Spleen (tissue), 11 donors: ENCODE data around the gene LBX2. TPM values are rescaled to one million over a fixed set of nuclear protein-coding genes. Genes with fewer than 3 reads are reported as not detected.
"Not testable (repeated sequence)": the region's sequence is repeated elsewhere in the genome, so short reads cannot be mapped to it uniquely, and the experiment has no call there.

ENCODE experiments used
- DNase-seq: peaks from one replicate; pipeline ENCODE4 v3.0.0-alpha.2; 2020
- H3K27ac ChIP-seq, 8 donors: fragments of 200-600 bp; sonication (generic) in 7 of 8; 1 replicate in 4 of 8; 2 replicates in 4 of 8; pipeline versions ENCODE4 v1.5.0 to v1.8.0; 2016 to 2021; ENCODE audit warnings: inconsistent platforms in 4 of 8, mild to moderate bottlenecking in 4 of 8, moderate library complexity in 1 of 8
- H3K27me3 ChIP-seq, 7 donors: fragments of 200-600 bp; sonication (generic) in 6 of 7; replicated peaks in 1 of 7; 1 replicate in 4 of 7; 2 replicates in 3 of 7; pipeline versions ENCODE4 v1.5.0 to v1.8.0; 2016 to 2021; ENCODE audit warnings: inconsistent platforms in 3 of 7, mild to moderate bottlenecking in 1 of 7
- H3K36me3 ChIP-seq, 6 donors: fragments of 200-600 bp; sonication (generic) in 5 of 6; 1 replicate in 4 of 6; 2 replicates in 2 of 6; pipeline versions ENCODE4 v1.5.0 to v1.8.0; 2016 to 2021; ENCODE audit warnings: inconsistent platforms in 2 of 6
- H3K4me1 ChIP-seq, 6 donors: fragments of 200-600 bp; sonication (generic) in 5 of 6; 1 replicate in 3 of 6; 2 replicates in 3 of 6; pipeline versions ENCODE4 v1.5.0 to v1.8.0; 2016 to 2021; ENCODE audit warnings: inconsistent platforms in 3 of 6
- H3K4me3 ChIP-seq, 8 donors: fragments of 200-600 bp; sonication (generic) in 7 of 8; 1 replicate in 4 of 8; 2 replicates in 4 of 8; pipeline versions ENCODE4 v1.5.0 to v1.8.0; 2016 to 2021; ENCODE audit warnings: inconsistent platforms in 4 of 8, mild to moderate bottlenecking in 4 of 8, moderate library complexity in 2 of 8
- H3K9me3 ChIP-seq, 8 donors: fragments of 200-600 bp; sonication (generic) in 7 of 8; 1 replicate in 4 of 8; 2 replicates in 4 of 8; pipeline versions ENCODE4 v1.5.0 to v1.8.0; 2016 to 2021; ENCODE audit warnings: inconsistent platforms in 4 of 8
- POLR2A ChIP-seq, 3 donors: fragments of 450-650 bp; IDR thresholded peaks; one replicate each; pipeline ENCODE4 v1.5.1; 2017; ENCODE audit warnings: antibody characterized with exemption in 3 of 3, mild to moderate bottlenecking in 1 of 3
- POLR2AphosphoS5 ChIP-seq, 3 donors: sonication (generic); formaldehyde crosslinking; IDR thresholded peaks; one replicate each; pipeline ENCODE4 v1.5.1; 2017; ENCODE audit warnings: antibody characterized with exemption in 3 of 3
- WGBS, 5 donors: extraction: QIAGEN DNeasy Blood & Tissue Kit in 3 of 5; methylation state at CpG; one replicate each; pipeline versions ENCODE4 v1.1.5 to v1.1.7; 2013 to 2018; 5-methylcytosine and 5-hydroxymethylcytosine counted together
- intact Hi-C: fragments of 100-400 bp; cut with DNase I; formaldehyde crosslinking; loops from one replicate; pipeline ENCODE4 v1.15.0; 2023; ENCODE audit warnings: low total_unique reads
- polyA plus RNA-seq, 3 donors: library from polyadenylated mRNA; stranded (reverse); fragments of 200-250 nt; gene quantifications; one replicate each; pipeline ENCODE4 v1.2.1, GENCODE V29; 2013
- total RNA-seq, 7 donors: library from RNA; depleted of rRNA in 3 of 7; stranded (reverse); fragments of >200 nt in 3 of 7; fragmentation: NEBNext Ultra II Directional in 4 of 7; extraction: Animal tissue kit (Norgen Biotek cat#: 25700) in 4 of 7; gene quantifications; one replicate each; pipeline versions ENCODE4 v1.1.0 to v1.2.1, GENCODE V29; 2016 to 2021
- TF ChIP-seq, protein P1 (sequence below), 11 experiments: fragments of 200-600 bp in 7 of 11; fragments of 450-650 bp in 4 of 11; sonication (generic) in 4 of 11; IDR thresholded peaks in 8 of 11; conservative IDR thresholded peaks in 3 of 11; 1 replicate in 7 of 11; 2 replicates in 4 of 11; pipeline versions ENCODE4 v1.4.0 to v1.8.0; 2016 to 2021; ENCODE audit warnings: antibody characterized with exemption in 11 of 11, inconsistent platforms in 4 of 11, mild to moderate bottlenecking in 1 of 11
- donor health status: healthy with polysubstance abuse.
- donor health status: DM: no; HTN: no; CAD: no; lungs with moderate emphysema.
- donor health status: DM: no; HTN: no; CAD: no.
- donor health status: Bipolar disorder and iron deficiency.
- donor health status: healthy.
- donor health status: DM: no; HTN: no; CAD: no.
- donor health status: DM: yes; HTN: yes; CAD: no.

The LBX2 gene
- total and polyA plus RNA-seq, 10 donors: 0.50 to 2.7 (median 0.91) TPM

DNA sequence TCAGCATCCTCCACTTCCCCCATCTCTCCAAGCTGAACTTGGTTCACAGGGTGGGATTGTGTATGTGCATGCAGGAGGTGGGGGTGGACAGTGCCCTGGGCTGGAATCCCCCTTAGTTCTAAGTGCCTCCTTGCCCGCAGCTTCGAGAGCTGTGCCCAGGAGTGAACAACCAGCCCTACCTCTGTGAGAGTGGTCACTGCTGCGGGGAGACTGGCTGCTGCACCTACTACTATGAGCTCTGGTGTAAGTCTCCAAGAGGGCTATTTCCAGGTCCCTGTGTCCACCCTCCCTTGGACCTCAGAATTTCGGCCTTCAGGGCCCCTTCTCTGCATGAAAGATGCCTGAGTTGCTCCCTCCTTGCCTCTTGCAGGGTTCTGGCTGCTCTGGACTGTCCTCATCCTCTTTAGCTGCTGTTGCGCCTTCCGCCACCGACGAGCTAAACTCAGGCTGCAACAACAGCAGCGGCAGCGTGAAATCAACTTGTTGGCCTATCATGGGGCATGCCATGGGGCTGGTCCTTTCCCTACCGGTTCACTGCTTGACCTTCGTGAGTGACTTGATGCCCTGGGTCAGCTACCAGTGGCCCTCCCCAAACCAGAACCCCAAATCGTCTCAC, 39.8 kb downstream of the LBX2 start:
- peak overlapping the region in 3 of 8 donors; percentile 55 to 91 (median 70) for H3K4me3 ChIP-seq

DNA sequence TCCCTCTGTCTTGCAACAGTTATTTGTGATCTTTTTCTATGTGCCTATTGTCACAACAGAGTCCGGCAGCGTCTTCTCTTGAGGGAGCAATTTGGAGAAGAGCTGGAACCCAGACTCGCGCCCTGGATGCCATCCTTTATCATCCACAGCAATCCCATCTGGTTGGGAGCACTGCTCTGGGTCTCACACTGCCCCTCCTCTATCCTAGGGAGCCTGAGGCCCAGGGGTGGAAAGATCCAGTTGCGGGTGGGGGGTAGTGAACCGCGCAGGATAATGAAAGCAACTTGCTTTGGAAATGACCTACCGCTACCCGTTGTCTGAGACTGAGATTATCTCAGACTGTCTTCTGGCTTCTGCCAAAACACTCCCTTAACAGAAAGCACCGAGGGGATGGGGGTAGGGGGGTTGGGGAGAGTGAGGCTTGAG, 40.5 kb downstream of the LBX2 start:
- peaks cover 0 to 35% (median 20%) of the 10 kb centered on the region in 6 donors for H3K36me3 ChIP-seq
- DNase-seq: peak; percentile 78

More for the DNA sequence above, 39.8 kb downstream of the LBX2 start:
- 79 to 93% (median 85%) methylated on average over 13 of the region's 13 CpGs for WGBS, 5 donors
- Histone ChIP-seq H3K4me1 (peaks cover 37 to 75% (median 54%) of the 10 kb centered on the region in 6 donors), H3K27ac (peak overlapping the region in 3 of 8 donors; percentile 95 to 100 (median 99)), H3K36me3 (peaks cover 0 to 35% (median 20%) of the 10 kb centered on the region in 6 donors)
- DNase-seq: peak; percentile 71
- peak; percentile 55 to 68 (median 55) for TF ChIP-seq POLR2AphosphoS5 (IDR thresholded peaks at IDR 0.05)
- intact Hi-C loops, H3K9me3 ChIP-seq, H3K27me3 ChIP-seq: not testable (repeated sequence)

DNA sequence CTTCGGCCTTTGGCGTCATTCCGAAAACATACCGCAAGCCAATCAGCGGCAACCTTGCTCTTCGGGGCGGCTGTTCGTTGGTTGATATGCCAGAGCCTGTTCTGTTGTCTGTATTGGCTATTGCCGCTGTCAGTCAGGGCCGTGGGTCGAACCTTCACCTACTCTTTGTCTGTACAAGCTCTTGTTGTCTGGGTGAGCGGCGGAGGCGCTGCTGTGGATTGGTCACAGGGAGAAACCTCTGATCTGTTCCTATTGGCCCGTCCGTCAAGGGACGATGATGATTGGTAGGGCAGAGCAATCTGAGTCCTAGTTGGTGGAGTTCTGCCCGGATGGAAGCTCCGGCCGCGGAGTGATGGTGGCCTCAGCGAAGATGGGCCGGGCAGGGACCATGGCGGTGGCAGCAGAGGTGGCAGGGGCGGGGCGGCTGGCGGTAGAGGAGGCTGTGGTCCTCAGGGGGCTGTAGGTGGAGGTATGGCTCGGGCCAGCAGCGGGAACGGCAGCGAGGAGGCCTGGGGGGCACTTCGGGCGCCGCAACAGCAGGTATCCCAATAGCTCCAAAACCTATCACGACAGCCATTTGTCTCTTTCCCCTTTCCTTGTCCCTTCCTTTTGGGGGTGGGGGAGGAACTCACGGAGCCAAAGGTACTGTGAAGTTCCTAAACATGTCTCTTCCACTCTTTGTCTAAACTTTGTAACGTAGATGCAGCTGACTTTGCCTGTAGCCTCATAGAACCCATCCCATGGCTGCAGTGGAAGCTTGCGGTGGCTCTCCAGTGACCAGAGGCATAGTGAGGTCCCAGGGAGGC, 41.1 kb downstream of the LBX2 start, which contains the start of gene WBP1:
Gene WBP1 (plus strand): TSS at position 307 of the 806 bp plus-strand sequence. CDS start 165 bp downstream, at position 472.
- Histone ChIP-seq H3K36me3 (peaks cover 0 to 35% (median 20%) of the 10 kb centered on the region in 6 donors), H3K4me3 (peak within 1 kb of the TSS; percentile 55 to 91 (median 72)), H3K9me3 (no peaks in the 10 kb centered on the region), H3K27ac (peak within 1 kb of the TSS; percentile 95 to 100 (median 98)), H3K27me3 (no peaks in the 10 kb centered on the region), H3K4me1 (peaks cover 32 to 67% (median 44%) of the 10 kb centered on the region in 6 donors)
- TF ChIP-seq POLR2AphosphoS5 (IDR thresholded peaks at IDR 0.05) (peak; percentile 90 to 93 (median 92)), POLR2A (IDR thresholded peaks at IDR 0.05) (peak; percentile 64 to 76 (median 65))
- TF ChIP-seq, protein P1, sequence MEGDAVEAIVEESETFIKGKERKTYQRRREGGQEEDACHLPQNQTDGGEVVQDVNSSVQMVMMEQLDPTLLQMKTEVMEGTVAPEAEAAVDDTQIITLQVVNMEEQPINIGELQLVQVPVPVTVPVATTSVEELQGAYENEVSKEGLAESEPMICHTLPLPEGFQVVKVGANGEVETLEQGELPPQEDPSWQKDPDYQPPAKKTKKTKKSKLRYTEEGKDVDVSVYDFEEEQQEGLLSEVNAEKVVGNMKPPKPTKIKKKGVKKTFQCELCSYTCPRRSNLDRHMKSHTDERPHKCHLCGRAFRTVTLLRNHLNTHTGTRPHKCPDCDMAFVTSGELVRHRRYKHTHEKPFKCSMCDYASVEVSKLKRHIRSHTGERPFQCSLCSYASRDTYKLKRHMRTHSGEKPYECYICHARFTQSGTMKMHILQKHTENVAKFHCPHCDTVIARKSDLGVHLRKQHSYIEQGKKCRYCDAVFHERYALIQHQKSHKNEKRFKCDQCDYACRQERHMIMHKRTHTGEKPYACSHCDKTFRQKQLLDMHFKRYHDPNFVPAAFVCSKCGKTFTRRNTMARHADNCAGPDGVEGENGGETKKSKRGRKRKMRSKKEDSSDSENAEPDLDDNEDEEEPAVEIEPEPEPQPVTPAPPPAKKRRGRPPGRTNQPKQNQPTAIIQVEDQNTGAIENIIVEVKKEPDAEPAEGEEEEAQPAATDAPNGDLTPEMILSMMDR (IDR thresholded peaks at IDR 0.05 in 8 of 11, conservative IDR thresholded peaks at IDR 0.05 in 3 of 11): peak in 1 of 11 experiments; percentile 22
- intact Hi-C loops: no loop called here
- peak; percentile 99 for DNase-seq
- WGBS, 5 donors: 0 to 2% (median 0%) methylated on average over 26 to 38 of the region's 38 CpGs

More for the DNA sequence above, 40.5 kb downstream of the LBX2 start:
- no peaks in the 10 kb centered on the region for H3K27me3 ChIP-seq
- intact Hi-C loops: no loop called here
- H3K4me1 ChIP-seq: peaks cover 33 to 74% (median 50%) of the 10 kb centered on the region in 6 donors
- peak overlapping the region; percentile 77 to 100 (median 98) for H3K27ac ChIP-seq
- WGBS, 5 donors: 5 to 11% (median 6%) methylated on average over 10 of the region's 10 CpGs
- no peaks in the 10 kb centered on the region for H3K9me3 ChIP-seq
- TF ChIP-seq POLR2A (IDR thresholded peaks at IDR 0.05): no peak
- TF ChIP-seq POLR2AphosphoS5 (IDR thresholded peaks at IDR 0.05): no peak
- TF ChIP-seq, protein P1 (IDR thresholded peaks at IDR 0.05 in 8 of 11, conservative IDR thresholded peaks at IDR 0.05 in 3 of 11): no peak
- H3K4me3 ChIP-seq: peak overlapping the region; percentile 55 to 91 (median 72)

DNA sequence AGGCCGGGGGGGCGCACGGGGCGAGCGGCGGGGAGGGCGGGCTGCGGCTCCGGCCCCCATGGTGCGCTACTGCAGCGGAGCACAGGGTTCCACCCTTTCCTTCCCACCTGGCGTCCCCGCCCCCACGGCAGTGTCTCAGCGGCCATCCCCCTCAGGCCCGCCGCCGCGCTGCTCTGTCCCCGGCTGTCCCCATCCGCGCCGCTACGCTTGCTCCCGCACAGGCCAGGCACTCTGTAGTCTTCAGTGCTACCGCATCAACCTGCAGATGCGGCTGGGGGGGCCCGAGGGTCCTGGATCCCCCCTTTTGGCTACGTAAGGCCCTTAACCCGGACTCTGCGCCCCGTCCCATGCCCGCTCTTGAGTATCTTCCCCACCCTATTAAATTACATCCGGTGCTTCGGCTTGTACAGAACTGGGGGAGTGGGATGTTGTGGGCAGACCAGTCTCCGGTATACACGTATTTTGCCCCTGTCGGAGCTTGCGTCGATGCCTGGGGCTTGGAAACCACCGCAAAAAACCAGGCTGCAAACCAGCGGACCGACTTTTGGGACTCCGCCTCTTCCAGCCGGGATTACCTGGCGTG, 41.8 kb downstream of the LBX2 start:
- TF ChIP-seq POLR2AphosphoS5 (IDR thresholded peaks at IDR 0.05) (peak; percentile 93 to 98 (median 97)), POLR2A (IDR thresholded peaks at IDR 0.05) (peak; percentile 35 to 91 (median 62))
- TF ChIP-seq, protein P1 (IDR thresholded peaks at IDR 0.05 in 8 of 11, conservative IDR thresholded peaks at IDR 0.05 in 3 of 11): peak in 1 of 11 experiments; percentile 9
- Histone ChIP-seq H3K9me3 (no peaks in the 10 kb centered on the region), H3K4me1 (peaks cover 32 to 65% (median 41%) of the 10 kb centered on the region in 6 donors), H3K4me3 (peak overlapping the region; percentile 55 to 91 (median 72)), H3K27ac (peak overlapping the region; percentile 95 to 100 (median 98)), H3K27me3 (no peaks in the 10 kb centered on the region), H3K36me3 (peaks cover 0 to 28% (median 17%) of the 10 kb centered on the region in 6 donors)
- peak; percentile 97 for DNase-seq
- intact Hi-C loops: no loop called here
- WGBS, 5 donors: 0 to 1% (median 0%) methylated on average over 30 to 46 of the region's 46 CpGs
